NB4 (cell line): ENCODE measurements around the gene CACNA1B.

Experiments used
- DNase-seq: peaks from one replicate; pipeline ENCODE4 v3.0.0; 2010; ENCODE audit warnings: low read depth
- H3K4me3 ChIP-seq: one replicate; pipeline ENCODE4 v1.5.1; 2011; ENCODE audit warnings: mild to moderate bottlenecking, low read depth, low read length, moderate library complexity
- CTCF ChIP-seq: IDR thresholded peaks from one replicate; pipeline ENCODE4 v1.5.1; 2012; ENCODE audit warnings: low read depth, low read length
- MAX ChIP-seq: IDR thresholded peaks from 2 replicates; pipeline ENCODE4 v1.6.1; 2011; ENCODE audit warnings: low read depth, low read length
- MYC ChIP-seq: IDR thresholded peaks from 2 replicates; pipeline ENCODE4 v1.6.1; 2011; ENCODE audit warnings: low read depth, low read length
- POLR2A ChIP-seq: IDR thresholded peaks from 2 replicates; pipeline ENCODE4 v1.6.1; 2011; ENCODE audit warnings: mild to moderate bottlenecking; ENCODE audit not compliant: insufficient read length; ENCODE audit errors: extremely low read depth

Gene CACNA1B

DNA sequence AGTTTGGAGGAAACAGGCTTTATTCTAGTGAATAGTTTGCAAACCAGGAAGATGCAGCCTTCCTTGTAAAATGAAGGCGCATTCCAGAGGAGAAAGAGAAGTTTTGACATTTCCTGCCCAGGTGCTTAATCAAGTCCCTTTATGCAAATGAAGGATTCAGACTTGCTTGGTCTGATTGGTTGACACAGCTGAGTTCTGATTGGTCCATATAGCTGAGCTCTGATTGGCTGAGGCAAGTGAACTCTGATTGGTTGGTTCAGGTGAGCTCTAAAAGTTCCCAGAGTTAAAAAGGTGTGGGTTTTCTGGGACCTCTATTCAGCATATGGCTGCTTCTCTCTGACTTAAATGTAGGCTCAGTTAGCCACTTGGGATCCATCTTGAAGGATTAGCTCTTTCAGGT, 151.0 kb downstream of the CACNA1B start:
- no peak overlapping the region for H3K4me3 ChIP-seq
- TF ChIP-seq MAX (no peak), MYC (no peak), POLR2A (no peak), CTCF (no peak)
- DNase-seq = no peak

- no peak for TF ChIP-seq MAX
- no peak for TF ChIP-seq MYC
- TF ChIP-seq CTCF = no peak
- no peak for TF ChIP-seq POLR2A
- no peak overlapping the region for H3K4me3 ChIP-seq
- DNase-seq = no peak
These were observed 153.6 kb downstream of the CACNA1B start for GRCh38 chr9:138031186-138031585.

GRCh38 chr9:138033950-138034349, 156.4 kb downstream of the CACNA1B start:
- no peak for DNase-seq
- TF ChIP-seq MYC (no peak), POLR2A (no peak), MAX (no peak), CTCF (no peak)
- H3K4me3 ChIP-seq = no peak overlapping the region

DNA sequence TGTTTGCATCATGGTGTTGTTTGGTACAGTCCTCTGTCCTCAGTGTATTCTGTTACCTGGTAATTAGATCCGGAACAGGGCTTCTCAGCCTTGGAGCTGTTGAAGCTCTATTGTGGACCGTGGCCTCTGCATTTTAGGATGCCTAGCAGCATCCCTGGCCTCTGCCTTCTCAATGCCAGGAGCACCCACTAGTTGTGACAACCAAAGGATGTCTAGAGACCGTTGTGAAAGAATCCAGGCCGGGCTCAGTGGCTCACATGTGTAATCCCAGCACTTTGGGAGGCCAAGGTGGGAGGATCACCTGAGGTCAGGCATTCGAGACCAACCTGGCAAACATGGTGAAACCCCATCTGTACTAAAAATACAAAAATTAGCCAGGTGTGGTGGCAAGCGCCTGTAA, 159.6 kb downstream of the CACNA1B start:
- no peak for DNase-seq
- no peak overlapping the region for H3K4me3 ChIP-seq
- no peak for TF ChIP-seq MAX
- TF ChIP-seq MYC = no peak
- TF ChIP-seq POLR2A = no peak
- TF ChIP-seq CTCF = no peak

- no peak overlapping the region for H3K4me3 ChIP-seq
- TF ChIP-seq CTCF (no peak), MAX (no peak), MYC (no peak)
- no peak for DNase-seq
These were observed 160.7 kb downstream of the CACNA1B start for GRCh38 chr9:138038244-138038671.
